ENCODE results near the gene FANCB.

The FANCB gene

GRCh38 chrX:14832586-14832985 is 40.3 kb downstream of the FANCB start:
- DNase-seq: no peak

GRCh38 chrX:14832151-14832550 is 40.7 kb downstream of the FANCB start:
- no peak for DNase-seq

- no peak for DNase-seq
Observed at GRCh38 chrX:14829643-14830042, 43.2 kb downstream of the FANCB start.

GRCh38 chrX:14826319-14826718 is 46.5 kb downstream of the FANCB start:
- DNase-seq: no peak

- DNase-seq: no peak
Observed at GRCh38 chrX:14825851-14826250, 47.0 kb downstream of the FANCB start.

- DNase-seq: no peak
Observed at GRCh38 chrX:14819769-14820168, 53.1 kb downstream of the FANCB start.

GRCh38 chrX:14817571-14817970 is 55.3 kb downstream of the FANCB start:
- DNase-seq: no peak

GRCh38 chrX:14802943-14803710 is 69.7 kb downstream of the FANCB start:
- no peak for DNase-seq

- DNase-seq: no peak
Observed at GRCh38 chrX:14801136-14801535, 71.7 kb downstream of the FANCB start.

- no peak for DNase-seq
Observed at GRCh38 chrX:14798805-14799397, 74.0 kb downstream of the FANCB start.
